Measurements from ENCODE around the gene SLAMF7. TPM values are rescaled to one million over a fixed set of nuclear protein-coding genes. Genes with fewer than 3 reads are reported as not detected.
A peak's percentile ranks its signal among the peaks of the same experiment; 100 is the strongest.
"Not testable (repeated sequence)": the region's sequence is repeated elsewhere in the genome, so short reads cannot be mapped to it uniquely, and the experiment has no call there.

SLAMF7 gene
- total RNA-seq, 1 donor from 2014 or later, result 18.4 TPM

- Mint-ChIP-seq H3K36me3 (ENCODE audit: low read depth) (peaks cover 2% of the 10 kb centered on the region), H3K27me3 (no peaks in the 10 kb centered on the region), H3K9me3 (no peaks in the 10 kb centered on the region), H3K4me3 (no peak overlapping the region), H3K27ac (no peak overlapping the region), H3K4me1 (peaks cover 22% of the 10 kb centered on the region)
- intact Hi-C loops (cut with micrococcal nuclease), result loop anchor here (1.0 to 5.0 kb wide), 6 partner anchors 14 to 225 kb away; no protein-coding TSS in a partner anchor
- peak; percentile 90 for DNase-seq
Measured at GRCh38 chr1:160726498-160727315, 12.3 kb upstream of the SLAMF7 start.

DNA sequence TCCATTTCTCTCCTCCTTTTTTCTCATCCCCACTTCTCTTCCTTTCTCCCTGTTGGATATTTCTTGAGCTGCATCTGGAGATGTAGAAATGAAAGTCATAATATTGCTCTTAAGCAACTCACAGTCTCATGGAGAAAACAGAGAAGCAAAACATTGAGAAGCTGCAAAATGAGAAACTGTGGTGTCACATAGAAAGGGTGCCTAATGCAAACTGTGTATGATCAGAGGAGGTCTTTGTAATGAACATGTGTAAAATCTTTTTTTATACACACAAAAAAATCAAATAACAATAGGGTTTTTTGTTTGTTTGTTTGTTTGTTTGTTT, 11.8 kb upstream of the SLAMF7 start:
- Mint-ChIP-seq H3K4me3 (no peak overlapping the region), H3K27ac (no peak overlapping the region), H3K27me3 (no peaks in the 10 kb centered on the region), H3K36me3 (ENCODE audit: low read depth) (peaks cover 5% of the 10 kb centered on the region), H3K4me1 (peaks cover 25% of the 10 kb centered on the region), H3K9me3 (no peaks in the 10 kb centered on the region)
- no peak for DNase-seq
- intact Hi-C loops (cut with micrococcal nuclease), result loop anchor here (1.0 to 5.0 kb wide), 4 partner anchors 41 to 224 kb away; no protein-coding TSS in a partner anchor

GRCh38 chr1:160731564-160731963, 7.5 kb upstream of the SLAMF7 start:
- H3K4me3 Mint-ChIP-seq; DNase-seq; intact Hi-C loops (cut with micrococcal nuclease); H3K27me3 Mint-ChIP-seq: not testable (repeated sequence)
- peak overlapping the region; percentile 68 for H3K27ac Mint-ChIP-seq
- H3K9me3 Mint-ChIP-seq, result peaks cover 23% of the 10 kb centered on the region
- H3K4me1 Mint-ChIP-seq, result peaks cover 33% of the 10 kb centered on the region
- peaks cover 32% of the 10 kb centered on the region for H3K36me3 Mint-ChIP-seq (ENCODE audit: low read depth)

- peak overlapping the region; percentile 68 for H3K27ac Mint-ChIP-seq
- peaks cover 23% of the 10 kb centered on the region for H3K9me3 Mint-ChIP-seq
- H3K4me1 Mint-ChIP-seq, result peaks cover 33% of the 10 kb centered on the region
- no peak for DNase-seq
- H3K27me3 Mint-ChIP-seq, result no peaks in the 10 kb centered on the region
- H3K36me3 Mint-ChIP-seq (ENCODE audit: low read depth), result peaks cover 34% of the 10 kb centered on the region
- intact Hi-C loops (cut with micrococcal nuclease), result no loop called here
- no peak overlapping the region for H3K4me3 Mint-ChIP-seq
Measured at GRCh38 chr1:160731990-160732389, 7.1 kb upstream of the SLAMF7 start.

DNA sequence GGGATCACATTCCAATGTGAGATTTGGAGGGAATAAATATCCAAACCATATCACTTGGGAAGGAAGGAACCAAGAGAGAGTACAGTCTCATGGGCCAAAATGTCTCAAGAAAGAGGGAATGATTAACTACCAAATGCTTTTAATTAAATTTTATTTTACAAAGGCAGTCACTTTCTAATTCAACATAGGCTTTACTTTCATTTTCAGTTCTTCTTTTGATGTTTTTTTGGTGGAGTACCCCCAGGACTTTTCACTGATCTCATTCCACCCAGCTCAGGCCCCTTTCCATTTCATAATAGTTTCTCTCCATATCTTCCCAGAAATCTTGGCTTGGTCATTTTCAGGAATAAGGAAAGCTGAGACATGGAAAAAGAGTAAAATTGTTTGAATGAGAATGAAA, 5.1 kb upstream of the SLAMF7 start:
- no peak for DNase-seq
- Mint-ChIP-seq H3K27ac (peak overlapping the region; percentile 59), H3K36me3 (ENCODE audit: low read depth) (peaks cover 40% of the 10 kb centered on the region), H3K4me3 (peak overlapping the region; percentile 42), H3K27me3 (no peaks in the 10 kb centered on the region), H3K9me3 (peaks cover 26% of the 10 kb centered on the region), H3K4me1 (peaks cover 41% of the 10 kb centered on the region)
- intact Hi-C loops (cut with micrococcal nuclease), result no loop called here

GRCh38 chr1:160734301-160734700, 4.7 kb upstream of the SLAMF7 start:
- Mint-ChIP-seq H3K36me3 (ENCODE audit: low read depth) (peaks cover 44% of the 10 kb centered on the region), H3K4me3 (peak overlapping the region; percentile 42), H3K27me3 (no peaks in the 10 kb centered on the region), H3K27ac (peak overlapping the region; percentile 59), H3K9me3 (peaks cover 26% of the 10 kb centered on the region), H3K4me1 (peaks cover 45% of the 10 kb centered on the region)
- DNase-seq, result no peak
- intact Hi-C loops (cut with micrococcal nuclease), result no loop called here

- H3K4me1 Mint-ChIP-seq, result peaks cover 59% of the 10 kb centered on the region
- H3K4me3 Mint-ChIP-seq, result peak overlapping the region; percentile 82
- no peaks in the 10 kb centered on the region for H3K27me3 Mint-ChIP-seq
- peaks cover 18% of the 10 kb centered on the region for H3K9me3 Mint-ChIP-seq
- peaks cover 45% of the 10 kb centered on the region for H3K36me3 Mint-ChIP-seq (ENCODE audit: low read depth)
- no peak for DNase-seq
- intact Hi-C loops (cut with micrococcal nuclease), result no loop called here
- H3K27ac Mint-ChIP-seq, result peak overlapping the region; percentile 52
Measured at GRCh38 chr1:160738271-160738670, 776 bp upstream of the SLAMF7 start.

- H3K4me3 Mint-ChIP-seq, result peak overlapping the region; percentile 55
Measured at GRCh38 chr1:160740133-160740688, 1.2 kb downstream of the SLAMF7 start.

DNA sequence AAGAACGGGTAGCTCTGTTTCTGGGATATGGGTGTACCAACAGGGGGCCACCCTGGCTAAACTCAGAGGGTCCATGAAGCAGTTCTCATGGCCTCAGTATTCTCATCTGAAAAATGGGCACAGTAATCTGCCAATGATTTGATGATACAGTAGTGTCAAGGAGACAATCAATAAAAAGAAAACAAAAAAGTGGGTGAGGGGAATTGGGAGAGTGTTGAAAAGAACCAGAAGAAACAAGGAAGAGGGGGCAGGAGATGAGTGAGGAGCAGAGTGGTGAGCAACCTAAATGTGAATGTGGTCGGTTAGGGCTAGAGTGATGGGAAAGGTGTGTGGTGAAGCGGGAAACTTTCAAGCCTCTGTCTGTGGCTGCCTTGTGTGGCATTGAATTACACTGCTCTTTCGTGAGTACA, 2.0 kb downstream of the SLAMF7 start:
- Mint-ChIP-seq H3K27ac (peak overlapping the region; percentile 63), H3K4me3 (peak overlapping the region; percentile 55), H3K36me3 (ENCODE audit: low read depth) (peaks cover 33% of the 10 kb centered on the region), H3K27me3 (no peaks in the 10 kb centered on the region), H3K4me1 (peaks cover 68% of the 10 kb centered on the region), H3K9me3 (peaks cover 7% of the 10 kb centered on the region)
- DNase-seq, result no peak
- intact Hi-C loops (cut with micrococcal nuclease), result loop anchor here (5.0 kb wide), 1 partner anchor 56 kb away; the partner anchor contains the start of gene LY9

More at GRCh38 chr1:160740133-160740688, 1.2 kb downstream of the SLAMF7 start:
- Mint-ChIP-seq H3K9me3 (peaks cover 12% of the 10 kb centered on the region), H3K27me3 (no peaks in the 10 kb centered on the region), H3K27ac (peak overlapping the region; percentile 39), H3K4me1 (peaks cover 61% of the 10 kb centered on the region), H3K36me3 (ENCODE audit: low read depth) (peaks cover 37% of the 10 kb centered on the region)
- intact Hi-C loops (cut with micrococcal nuclease), result loop anchor here (5.0 kb wide), 1 partner anchor 57 kb away; the partner anchor contains the start of gene LY9
- DNase-seq, result no peak

DNA sequence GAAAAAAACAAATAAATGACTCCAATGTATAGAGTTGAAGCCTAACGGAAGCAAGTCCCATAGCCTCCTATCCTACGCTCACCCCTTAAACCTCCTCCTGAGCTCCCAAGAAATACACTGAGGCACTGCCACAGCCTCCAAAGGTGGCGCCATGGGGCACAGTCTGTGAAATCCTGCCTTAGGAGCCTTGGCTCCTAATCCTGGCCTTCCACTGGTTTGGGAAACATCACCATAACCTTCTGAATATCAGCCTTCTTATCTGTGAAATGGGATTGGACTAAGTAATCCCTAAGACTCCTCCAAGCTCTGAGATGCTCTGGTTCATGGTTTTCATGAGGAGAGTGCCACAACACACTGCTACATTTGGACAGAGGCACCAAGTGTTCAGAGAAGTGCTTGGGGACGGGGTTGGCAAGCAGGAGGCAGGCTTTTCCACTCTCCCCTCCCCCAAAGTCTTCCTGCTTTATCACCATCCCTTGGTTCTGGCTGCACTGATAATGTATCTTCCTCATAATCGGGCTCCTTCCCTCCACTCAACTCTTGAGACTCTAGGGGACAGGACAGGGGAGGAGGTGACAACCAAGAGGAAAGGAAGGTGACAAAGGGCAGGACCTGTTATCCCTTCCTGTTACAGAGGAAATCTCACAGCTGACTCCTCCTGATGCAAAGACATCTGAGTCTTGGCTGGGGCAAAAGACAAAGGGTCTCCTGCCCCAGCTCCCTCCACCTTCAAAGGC, 2.7 kb downstream of the SLAMF7 start:
- Mint-ChIP-seq H3K36me3 (ENCODE audit: low read depth) (peaks cover 32% of the 10 kb centered on the region), H3K4me3 (peak overlapping the region; percentile 55), H3K27ac (peak overlapping the region; percentile 82), H3K27me3 (no peaks in the 10 kb centered on the region), H3K4me1 (peaks cover 71% of the 10 kb centered on the region), H3K9me3 (peaks cover 7% of the 10 kb centered on the region)
- no peak for DNase-seq
- intact Hi-C loops (cut with micrococcal nuclease), result loop anchor here (5.0 kb wide), 1 partner anchor 56 kb away; the partner anchor contains the start of gene LY9

GRCh38 chr1:160742428-160743127, 3.5 kb downstream of the SLAMF7 start:
- no peak for DNase-seq
- H3K27ac Mint-ChIP-seq, result peak overlapping the region; percentile 82
- peaks cover 7% of the 10 kb centered on the region for H3K9me3 Mint-ChIP-seq
- peaks cover 74% of the 10 kb centered on the region for H3K4me1 Mint-ChIP-seq
- no peaks in the 10 kb centered on the region for H3K27me3 Mint-ChIP-seq
- H3K4me3 Mint-ChIP-seq, result peak overlapping the region; percentile 47
- H3K36me3 Mint-ChIP-seq (ENCODE audit: low read depth), result peaks cover 28% of the 10 kb centered on the region
- intact Hi-C loops (cut with micrococcal nuclease), result loop anchor here (5.0 kb wide), 1 partner anchor 55 kb away; the partner anchor contains the start of gene LY9

GRCh38 chr1:160743266-160743665, 4.2 kb downstream of the SLAMF7 start:
- H3K27me3 Mint-ChIP-seq, result no peaks in the 10 kb centered on the region

More at GRCh38 chr1:160743266-160743665, 4.2 kb downstream of the SLAMF7 start:
- H3K27ac Mint-ChIP-seq, result peak overlapping the region; percentile 82
- no peak for DNase-seq
- peaks cover 7% of the 10 kb centered on the region for H3K9me3 Mint-ChIP-seq
- peak overlapping the region; percentile 22 for H3K4me3 Mint-ChIP-seq
- H3K4me1 Mint-ChIP-seq, result peaks cover 76% of the 10 kb centered on the region
- peaks cover 33% of the 10 kb centered on the region for H3K36me3 Mint-ChIP-seq (ENCODE audit: low read depth)
- intact Hi-C loops (cut with micrococcal nuclease), result loop anchor here (5.0 kb wide), 1 partner anchor 54 kb away; the partner anchor contains the start of gene LY9
